GM18873 (cell line): ENCODE results near the gene PTRH1.

ENCODE experiments used
- ATAC-seq: cut with Tn5 transposase; IDR thresholded peaks from one replicate; pipeline ENCODE4 v1.9.1; 2021; ENCODE audit warnings: mild to moderate bottlenecking, moderate library complexity, moderate number of reproducible peaks; ENCODE audit not compliant: unreplicated experiment, low FRiP score

PTRH1 gene

DNA sequence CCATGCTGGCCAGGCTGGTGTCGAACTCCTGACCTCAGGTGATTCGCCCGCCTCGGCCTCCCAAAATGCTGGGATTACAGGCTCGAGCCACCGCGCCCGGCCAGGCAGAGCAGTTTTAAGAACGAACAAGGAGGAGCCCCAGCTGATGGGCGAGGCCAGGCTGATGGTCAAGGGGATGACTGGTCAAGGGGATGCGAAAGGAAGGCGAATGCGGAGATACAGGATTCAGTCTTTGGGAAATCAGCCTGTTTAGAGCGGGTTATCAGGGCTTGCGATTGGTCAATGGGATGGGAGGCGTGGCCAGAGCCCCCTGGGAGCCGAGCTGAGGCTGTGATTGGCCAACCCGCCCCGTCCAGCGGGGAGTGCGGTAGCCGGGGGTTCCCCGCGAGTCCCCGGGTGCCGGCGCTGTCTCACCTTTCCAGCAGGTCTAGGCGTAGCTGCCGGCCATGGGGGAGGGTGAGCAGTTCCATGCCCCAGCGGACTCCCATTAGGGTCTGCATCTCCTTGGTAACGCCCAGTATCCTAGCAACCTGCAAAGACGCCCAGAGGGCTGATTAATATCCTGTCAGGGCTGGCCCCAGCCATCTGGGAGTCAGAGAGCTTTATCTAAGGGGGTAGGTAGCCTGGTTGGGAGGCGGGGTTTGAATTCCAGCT is 27.1 kb upstream of the PTRH1 start:
- no peak for ATAC-seq

GRCh38 chr9:127741831-127742434 is 26.5 kb upstream of the PTRH1 start:
- no peak for ATAC-seq

DNA sequence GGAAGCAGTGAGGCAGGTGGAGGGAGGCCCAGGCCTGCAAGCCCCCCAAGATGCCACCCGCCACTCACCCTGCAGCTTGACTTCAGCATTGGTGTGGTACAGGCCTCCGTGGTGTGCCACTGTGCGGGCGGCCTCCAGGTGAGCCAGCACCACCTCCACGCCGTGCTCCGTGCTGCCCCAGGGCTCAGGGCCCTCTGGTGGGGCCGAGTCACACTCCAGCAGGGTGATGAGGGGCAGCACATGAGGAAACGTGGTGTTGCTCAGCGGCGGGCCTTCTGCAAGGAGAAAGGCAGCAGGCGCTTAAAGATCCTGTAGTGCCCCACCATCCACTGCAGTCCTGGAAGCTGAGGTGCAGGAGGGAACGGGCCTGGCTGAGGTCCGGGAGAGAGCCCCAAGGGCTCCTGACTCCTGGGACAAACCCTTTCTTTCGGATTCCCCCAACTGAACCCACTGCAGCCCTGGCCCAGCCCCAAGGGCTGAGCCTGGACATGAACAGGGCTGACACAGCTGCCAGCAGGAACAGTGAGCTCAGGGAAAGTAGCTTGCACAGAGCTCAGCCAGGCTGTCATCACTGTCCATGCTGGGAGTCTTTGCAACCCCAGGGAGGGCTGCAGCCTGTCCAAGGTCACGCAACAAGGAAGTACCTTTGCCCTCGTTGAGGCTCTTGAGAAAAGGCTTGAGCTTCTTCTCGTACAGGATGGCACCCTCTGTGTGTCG is 24.3 kb upstream of the PTRH1 start:
- no peak for ATAC-seq

- no peak for ATAC-seq
These were observed 23.2 kb upstream of the PTRH1 start for GRCh38 chr9:127738666-127739065.

DNA sequence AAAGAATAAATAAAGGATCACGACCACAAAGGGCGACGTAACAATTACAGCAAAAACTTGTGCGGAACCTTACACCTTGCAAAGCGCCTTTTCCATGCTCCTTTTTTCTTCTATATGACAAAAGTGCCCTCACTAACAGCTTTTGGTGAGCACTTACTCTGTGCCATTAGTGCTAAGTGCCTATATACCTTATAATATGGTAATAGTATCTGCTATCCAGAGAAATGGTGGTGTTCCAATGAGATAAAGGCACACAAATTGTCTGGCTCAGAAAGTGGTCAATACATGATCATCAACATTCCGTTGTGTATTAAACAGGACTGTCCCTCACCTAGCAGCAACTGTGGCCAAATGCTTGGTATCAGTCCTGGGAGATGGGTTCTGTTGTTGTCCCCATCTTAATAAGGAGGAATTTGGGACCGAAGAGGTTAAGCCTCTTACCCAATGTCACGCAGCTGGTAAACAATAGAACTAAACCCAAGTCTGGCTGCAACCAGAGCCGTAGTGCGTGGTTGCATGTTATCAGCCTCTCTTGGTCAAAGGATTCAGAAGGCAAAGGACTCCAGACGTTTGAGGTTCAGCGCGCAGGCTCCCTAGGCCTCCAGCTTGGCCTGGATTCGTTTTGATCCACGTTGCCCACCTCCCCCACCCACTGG is 20.2 kb upstream of the PTRH1 start:
- ATAC-seq = peak; percentile 3

GRCh38 chr9:127734747-127735529 is 19.5 kb upstream of the PTRH1 start, which contains the start of gene TOR2A:
TSS of gene TOR2A (minus strand) at chr9:127735294. CDS start at chr9:127735270, 24 bp downstream.
- peak; percentile 67 for ATAC-seq

DNA sequence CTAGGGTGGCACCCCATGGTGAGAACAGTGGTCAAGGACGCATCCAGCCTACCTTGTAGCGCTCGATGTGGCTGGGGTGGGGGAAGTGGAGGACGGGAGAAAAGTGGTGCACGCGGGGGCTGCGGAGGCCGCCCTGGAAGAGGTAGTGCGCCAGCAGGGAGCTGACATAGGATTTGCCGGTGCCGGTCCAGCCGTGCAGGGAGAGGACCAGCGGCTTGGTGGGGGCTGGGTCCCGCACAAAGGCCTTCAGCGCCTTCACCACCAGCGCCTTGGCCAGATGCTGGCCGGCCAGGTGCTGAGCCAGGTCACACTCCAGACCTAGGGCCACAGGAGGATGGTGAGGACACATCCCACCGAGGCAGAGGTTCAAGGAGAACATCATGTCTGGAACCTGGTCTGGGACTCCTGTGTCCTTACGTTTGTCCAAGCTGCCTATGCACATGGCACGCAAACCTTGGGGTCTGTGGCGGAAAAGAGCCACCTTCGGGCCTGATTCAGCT is 18.8 kb upstream of the PTRH1 start:
- no peak for ATAC-seq

DNA sequence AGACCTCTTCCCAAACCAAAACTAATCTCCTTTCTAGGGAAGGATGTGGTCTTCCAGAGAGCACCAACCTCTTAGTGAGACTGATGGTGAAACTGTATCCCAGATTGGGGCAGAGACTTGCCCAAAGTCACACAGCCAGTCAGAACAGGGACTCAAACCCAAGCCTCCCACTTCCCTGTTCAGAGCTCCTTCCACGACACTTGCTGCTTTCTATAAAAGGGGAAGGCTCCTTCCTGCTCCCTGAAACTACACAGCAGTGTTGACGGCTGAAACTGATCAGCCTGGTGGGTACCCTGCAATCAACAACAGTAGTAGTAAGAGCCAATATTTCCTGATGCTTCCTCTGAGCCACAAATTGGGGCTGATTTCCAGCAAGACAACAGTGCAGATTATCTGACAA is 18.2 kb upstream of the PTRH1 start:
- ATAC-seq = no peak

DNA sequence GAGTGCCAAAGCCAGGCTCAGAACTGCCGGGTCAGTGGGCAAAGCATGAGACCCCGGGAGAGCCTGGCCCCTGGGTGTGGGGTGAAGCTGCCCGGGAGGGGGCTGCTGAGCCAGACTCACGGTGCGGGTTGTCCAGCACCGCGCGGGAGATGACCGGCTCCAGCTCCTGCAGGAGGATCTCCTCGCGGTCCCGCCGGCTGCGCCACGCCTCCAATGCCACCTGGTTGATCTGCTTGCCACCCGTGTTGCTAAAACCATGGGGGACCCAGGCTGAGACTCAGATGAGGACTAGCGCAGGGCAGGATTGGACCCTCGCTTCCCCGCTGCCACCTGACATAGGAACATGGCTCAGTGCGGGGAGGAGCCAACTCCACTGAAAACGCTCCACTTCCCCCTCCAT is 17.0 kb upstream of the PTRH1 start:
- ATAC-seq = no peak

- no peak for ATAC-seq
These were observed 16.5 kb upstream of the PTRH1 start for GRCh38 chr9:127731938-127732337.

DNA sequence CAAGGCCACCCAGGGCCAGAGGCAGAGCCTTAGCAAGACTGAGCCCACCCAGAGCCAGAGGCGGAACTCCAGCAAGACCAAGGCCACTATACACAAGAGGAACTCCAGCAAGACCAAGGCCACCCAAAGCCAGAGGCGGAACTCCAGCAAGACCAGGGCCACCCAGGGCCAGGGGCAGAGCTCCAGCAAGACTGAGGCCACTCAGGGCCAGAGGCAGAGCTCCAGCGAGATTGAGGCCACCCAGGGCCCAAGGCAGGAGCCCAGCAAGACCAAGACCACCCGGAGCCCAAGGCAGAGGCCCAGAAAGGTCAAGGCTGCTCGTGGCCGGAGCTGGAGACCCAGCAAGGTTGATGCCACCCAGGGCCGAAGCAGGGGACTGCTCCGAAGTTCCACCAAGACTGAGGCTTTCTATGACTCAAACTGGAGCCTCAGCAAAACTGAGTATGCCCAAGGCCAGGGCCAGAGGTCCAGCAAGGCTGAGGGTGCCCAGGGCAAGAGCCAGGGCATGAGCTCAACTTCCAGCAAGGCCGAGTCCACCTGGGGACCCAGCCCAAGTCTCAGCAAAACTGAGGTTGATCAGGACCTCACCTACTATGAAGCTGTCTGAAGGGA is 15.4 kb upstream of the PTRH1 start:
- ATAC-seq = no peak

- ATAC-seq = no peak
These were observed 14.8 kb upstream of the PTRH1 start for GRCh38 chr9:127730262-127730661.

DNA sequence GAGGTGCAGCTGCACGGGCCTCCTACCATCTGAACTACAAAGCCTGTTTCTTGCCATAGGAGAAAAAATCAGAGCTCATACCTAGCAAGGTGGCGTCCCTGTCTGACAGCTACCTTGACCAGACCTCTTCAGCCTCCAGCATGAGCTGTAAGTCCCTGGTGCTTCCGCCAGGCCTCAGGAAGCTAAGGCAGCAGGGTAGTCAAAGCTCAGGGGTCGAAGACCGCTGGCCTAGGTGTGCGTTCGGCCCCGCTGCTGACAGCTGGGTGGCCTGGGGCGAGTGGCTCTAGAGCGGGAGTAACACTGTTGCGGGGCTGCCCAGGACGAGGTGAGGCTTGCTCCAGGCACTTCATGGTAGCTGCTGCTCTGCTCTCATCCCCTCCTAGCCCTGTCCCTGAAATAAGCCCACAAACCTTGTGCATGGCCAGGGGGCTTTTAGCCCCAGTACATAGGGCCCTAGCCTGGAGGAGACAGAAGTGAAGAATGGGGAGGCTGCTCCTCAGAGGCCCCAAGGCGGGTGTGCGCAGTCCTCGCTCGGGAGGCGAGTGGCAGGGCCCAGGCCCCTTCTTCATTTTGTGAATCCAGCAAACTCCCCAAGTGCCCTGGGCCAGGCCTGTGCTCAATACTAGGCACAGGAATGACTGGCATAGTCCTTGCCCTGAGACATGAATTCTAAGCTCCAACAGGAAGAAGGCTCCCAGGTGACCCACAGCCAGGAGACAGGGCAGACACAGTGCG is 14.2 kb upstream of the PTRH1 start:
- ATAC-seq = no peak

DNA sequence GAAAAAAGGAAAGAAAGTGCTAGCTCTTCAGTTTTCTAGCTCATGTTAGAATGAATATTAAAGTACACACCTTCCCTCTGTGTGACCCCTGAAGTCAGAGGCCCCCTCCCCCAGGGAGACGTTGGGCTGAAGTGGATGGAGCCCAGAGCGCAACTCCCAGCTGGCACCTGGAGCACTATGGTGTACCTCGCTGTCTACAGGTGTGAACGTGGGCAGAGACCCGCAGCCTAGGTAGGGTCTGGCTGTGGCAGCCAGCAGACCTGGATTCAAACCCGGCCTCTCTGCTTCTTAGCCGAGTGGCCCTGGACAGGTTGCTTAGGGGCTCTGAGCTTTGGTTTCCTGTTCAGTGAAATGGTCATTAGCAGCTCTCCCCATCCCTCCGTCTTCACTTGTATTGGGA is 13.3 kb upstream of the PTRH1 start:
- ATAC-seq = no peak

DNA sequence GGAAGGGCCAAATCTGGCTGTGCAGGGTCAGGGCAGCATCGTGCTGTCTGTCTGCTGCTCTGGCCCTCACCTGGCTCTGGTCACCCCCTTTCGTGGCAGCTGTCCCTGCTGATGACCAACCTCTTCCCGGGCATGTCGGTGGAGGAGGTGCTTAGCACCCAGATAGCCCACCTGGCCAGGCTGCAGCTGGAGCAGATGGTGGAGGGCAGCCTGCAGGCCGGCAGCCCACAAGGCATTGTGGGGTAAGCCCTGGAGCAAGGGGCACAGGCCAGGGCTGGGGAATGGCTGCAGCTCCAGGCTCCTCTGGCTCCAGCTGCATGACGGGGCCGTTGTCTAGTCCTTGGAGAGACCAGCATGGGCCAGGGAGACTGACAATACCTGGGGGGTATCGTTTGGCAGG is 11.4 kb upstream of the PTRH1 start:
- no peak for ATAC-seq

- ATAC-seq = no peak
These were observed 8.5 kb upstream of the PTRH1 start for GRCh38 chr9:127724012-127724411.

- ATAC-seq = no peak
These were observed 8.0 kb upstream of the PTRH1 start for GRCh38 chr9:127723444-127723843.

- no peak for ATAC-seq
These were observed 7.5 kb upstream of the PTRH1 start for GRCh38 chr9:127723013-127723412.

GRCh38 chr9:127722055-127722745 is 6.7 kb upstream of the PTRH1 start:
- no peak for ATAC-seq
